Measurements from ENCODE around the gene TBC1D12. TPM values are rescaled to one million over a fixed set of nuclear protein-coding genes. Genes with fewer than 3 reads are reported as not detected.

TBC1D12 gene
- total RNA-seq, result 10 to 100 TPM in 1 of 4 donors, 1 to 10 TPM in 3; 7.4 to 11.4 (median 7.8) TPM

DNA sequence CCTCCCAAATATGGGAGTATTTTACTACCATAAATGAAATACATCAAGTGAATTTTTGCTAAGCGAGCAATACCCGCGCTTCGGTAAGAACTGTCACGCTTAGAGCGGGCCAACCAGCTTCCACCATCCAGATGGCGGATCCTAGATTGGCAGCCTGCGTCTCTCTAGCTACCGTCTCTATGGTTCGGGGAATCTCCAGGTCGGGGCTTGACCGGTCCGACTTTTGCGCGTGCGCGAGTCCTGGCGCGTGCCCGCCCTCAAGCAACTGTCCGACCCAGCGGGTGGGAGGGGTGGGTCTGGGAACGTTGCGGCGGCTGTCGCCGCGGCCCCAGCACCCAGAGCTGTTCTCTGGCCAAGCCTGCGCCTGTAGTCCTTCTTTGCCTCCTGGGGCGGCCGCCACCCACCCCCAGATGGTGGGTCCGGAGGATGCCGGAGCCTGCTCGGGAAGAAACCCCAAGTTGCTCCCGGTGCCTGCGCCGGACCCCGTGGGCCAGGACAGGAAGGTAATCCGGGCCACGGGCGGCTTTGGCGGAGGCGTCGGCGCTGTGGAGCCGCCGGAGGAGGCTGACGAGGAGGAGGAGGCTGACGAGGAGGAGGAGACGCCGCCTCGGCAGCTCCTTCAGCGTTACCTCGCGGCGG lies at the start of gene TBC1D12:
Gene TBC1D12, plus strand, starts transcription at position 338 of the 639 bp plus-strand sequence. Its CDS starts 73 bp downstream, at position 411.
- TF ChIP-seq, protein P1, sequence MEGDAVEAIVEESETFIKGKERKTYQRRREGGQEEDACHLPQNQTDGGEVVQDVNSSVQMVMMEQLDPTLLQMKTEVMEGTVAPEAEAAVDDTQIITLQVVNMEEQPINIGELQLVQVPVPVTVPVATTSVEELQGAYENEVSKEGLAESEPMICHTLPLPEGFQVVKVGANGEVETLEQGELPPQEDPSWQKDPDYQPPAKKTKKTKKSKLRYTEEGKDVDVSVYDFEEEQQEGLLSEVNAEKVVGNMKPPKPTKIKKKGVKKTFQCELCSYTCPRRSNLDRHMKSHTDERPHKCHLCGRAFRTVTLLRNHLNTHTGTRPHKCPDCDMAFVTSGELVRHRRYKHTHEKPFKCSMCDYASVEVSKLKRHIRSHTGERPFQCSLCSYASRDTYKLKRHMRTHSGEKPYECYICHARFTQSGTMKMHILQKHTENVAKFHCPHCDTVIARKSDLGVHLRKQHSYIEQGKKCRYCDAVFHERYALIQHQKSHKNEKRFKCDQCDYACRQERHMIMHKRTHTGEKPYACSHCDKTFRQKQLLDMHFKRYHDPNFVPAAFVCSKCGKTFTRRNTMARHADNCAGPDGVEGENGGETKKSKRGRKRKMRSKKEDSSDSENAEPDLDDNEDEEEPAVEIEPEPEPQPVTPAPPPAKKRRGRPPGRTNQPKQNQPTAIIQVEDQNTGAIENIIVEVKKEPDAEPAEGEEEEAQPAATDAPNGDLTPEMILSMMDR (IDR thresholded peaks at IDR 0.05 in 4 of 5, conservative IDR thresholded peaks at IDR 0.05 in 1 of 5), result no peak
- TF ChIP-seq POLR2A (IDR thresholded peaks at IDR 0.05), result peak; percentile 78 to 82
- Histone ChIP-seq H3K27ac (peak within 1 kb of the TSS; percentile 87 to 97 (median 90)), H3K9me3 (no peaks in the 10 kb centered on the region), H3K36me3 (no peaks in the 10 kb centered on the region), H3K4me3 (peak within 1 kb of the TSS; percentile 70 to 95 (median 82)), H3K27me3 (peaks cover 0 to 6% (median 2%) of the 10 kb centered on the region in 3 donors), H3K4me1 (peaks cover 21% of the 10 kb centered on the region in 2 donors)
- ATAC-seq, result peak; percentile 90 to 93
- peak; percentile 91 to 94 for DNase-seq
- in situ Hi-C loops (cut with MboI; ENCODE audit: low sequenced_read_pairs in 4 of 4), result no loop called here
- intact Hi-C loops (cut with DNase I; ENCODE audit: low total_unique reads), result loop anchor here (1.0 to 5.0 kb wide), 3 partner anchors 40 to 400 kb away; partner anchors contain the start of gene NOC3L

DNA sequence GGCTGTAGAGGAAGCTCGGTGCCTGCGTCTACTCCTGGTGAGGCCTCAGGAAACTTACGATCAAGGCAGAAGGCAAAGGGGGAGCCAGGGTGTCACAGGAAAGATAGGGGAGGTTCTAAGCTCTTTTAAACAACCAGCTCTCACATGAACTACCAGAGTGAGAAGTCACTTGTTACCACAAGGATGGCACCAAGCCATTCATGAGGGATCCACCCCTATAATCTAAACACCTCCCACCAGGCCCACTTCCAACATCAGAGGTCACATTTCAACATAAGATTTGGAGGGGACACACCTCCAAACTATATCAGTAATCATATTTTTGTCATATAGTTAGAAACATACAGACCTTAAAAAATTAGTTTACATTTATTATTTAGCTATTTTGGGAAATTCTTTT lies 49.0 kb upstream of the TBC1D12 start:
- intact Hi-C loops (cut with DNase I; ENCODE audit: low total_unique reads), result no loop called here
- H3K36me3 ChIP-seq, result peaks cover 0 to 75% of the 10 kb centered on the region in 2 donors
- no peaks in the 10 kb centered on the region for H3K27me3 ChIP-seq
- H3K27ac ChIP-seq, result no peak overlapping the region
- H3K4me1 ChIP-seq, result no peaks in the 10 kb centered on the region
- TF ChIP-seq POLR2A (IDR thresholded peaks at IDR 0.05), result no peak
- TF ChIP-seq, protein P1 (IDR thresholded peaks at IDR 0.05 in 4 of 5, conservative IDR thresholded peaks at IDR 0.05 in 1 of 5), result no peak
- in situ Hi-C loops (cut with MboI; ENCODE audit: low sequenced_read_pairs in 4 of 4), result no loop called here
- no peak overlapping the region for H3K4me3 ChIP-seq
- ATAC-seq (no peak), DNase-seq (no peak)
- H3K9me3 ChIP-seq, result no peaks in the 10 kb centered on the region

DNA sequence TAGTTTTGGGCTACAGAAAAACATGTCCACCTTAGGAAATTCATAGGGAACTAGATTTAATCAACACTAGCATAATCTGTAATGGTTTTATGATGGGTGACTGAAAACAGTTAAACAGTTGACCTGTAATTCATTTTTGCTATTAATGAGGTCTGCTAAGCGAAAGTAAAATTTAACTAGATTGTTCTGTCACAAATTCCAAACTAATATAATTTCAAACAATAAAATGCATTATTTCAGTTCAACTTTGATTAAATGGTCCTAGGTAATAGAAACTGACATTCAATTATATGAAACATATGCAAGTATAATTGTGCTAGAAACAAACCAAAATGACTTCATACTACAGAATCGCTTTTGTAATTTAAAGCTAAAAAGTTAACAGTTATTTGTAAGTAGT lies 46.5 kb upstream of the TBC1D12 start:
- Histone ChIP-seq H3K27me3 (no peaks in the 10 kb centered on the region), H3K36me3 (peaks cover 0 to 61% of the 10 kb centered on the region in 2 donors), H3K27ac (no peak overlapping the region), H3K9me3 (no peaks in the 10 kb centered on the region), H3K4me3 (no peak overlapping the region), H3K4me1 (peaks cover 2 to 3% of the 10 kb centered on the region in 2 donors)
- in situ Hi-C loops (cut with MboI; ENCODE audit: low sequenced_read_pairs in 4 of 4), result no loop called here
- ATAC-seq, result no peak
- no peak for DNase-seq
- intact Hi-C loops (cut with DNase I; ENCODE audit: low total_unique reads), result no loop called here
- no peak for TF ChIP-seq POLR2A (IDR thresholded peaks at IDR 0.05)
- TF ChIP-seq, protein P1 (IDR thresholded peaks at IDR 0.05 in 4 of 5, conservative IDR thresholded peaks at IDR 0.05 in 1 of 5), result no peak

DNA sequence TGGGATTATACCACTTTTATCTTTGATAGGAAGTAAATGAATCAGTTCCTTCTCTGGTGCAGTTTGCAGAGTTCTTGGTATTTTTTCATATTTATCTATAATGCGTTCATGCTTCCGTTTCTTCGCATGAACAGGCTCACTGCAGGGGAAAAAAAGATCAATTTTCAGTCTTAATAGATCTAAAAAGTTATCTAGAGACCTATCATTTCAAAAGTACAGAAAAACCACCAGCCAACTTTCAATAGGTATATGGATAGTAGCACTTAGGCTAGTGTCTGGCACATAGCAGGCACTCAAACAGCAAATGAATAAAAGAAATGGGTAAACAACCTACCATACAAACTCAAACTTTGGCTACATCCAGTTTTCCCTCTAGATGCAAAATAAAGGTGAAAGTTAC lies 45.1 kb upstream of the TBC1D12 start:
- Histone ChIP-seq H3K4me1 (peaks cover 16 to 17% of the 10 kb centered on the region in 2 donors), H3K36me3 (peaks cover 0 to 50% of the 10 kb centered on the region in 2 donors), H3K9me3 (no peaks in the 10 kb centered on the region), H3K27me3 (no peaks in the 10 kb centered on the region), H3K4me3 (no peak overlapping the region), H3K27ac (no peak overlapping the region)
- in situ Hi-C loops (cut with MboI; ENCODE audit: low sequenced_read_pairs in 4 of 4) (no loop called here), intact Hi-C loops (cut with DNase I; ENCODE audit: low total_unique reads) (no loop called here)
- no peak for TF ChIP-seq POLR2A (IDR thresholded peaks at IDR 0.05)
- TF ChIP-seq, protein P1 (IDR thresholded peaks at IDR 0.05 in 4 of 5, conservative IDR thresholded peaks at IDR 0.05 in 1 of 5), result no peak
- ATAC-seq, result no peak
- no peak for DNase-seq

All from gastrocnemius medialis (tissue), 4 donors.